Left kidney (tissue), 8 donors: ENCODE results near the gene C1QTNF12. TPM values are rescaled to one million over a fixed set of nuclear protein-coding genes. Genes with fewer than 3 reads are reported as not detected.

Experiments used
- DNase-seq: peaks from one replicate; pipeline ENCODE4 v3.0.0-alpha.2; 2013
- long read RNA-seq, 8 donors: transcript quantifications; one replicate each; lab custom pipeline, GENCODE V29; 2026
- polyA plus RNA-seq: library from polyadenylated mRNA; unstranded; fragments of 120-200 nt; gene quantifications from one replicate; pipeline ENCODE4 v1.2.1, GENCODE V29; 2013; ENCODE audit not compliant: insufficient read length

C1QTNF12 gene, protein sequence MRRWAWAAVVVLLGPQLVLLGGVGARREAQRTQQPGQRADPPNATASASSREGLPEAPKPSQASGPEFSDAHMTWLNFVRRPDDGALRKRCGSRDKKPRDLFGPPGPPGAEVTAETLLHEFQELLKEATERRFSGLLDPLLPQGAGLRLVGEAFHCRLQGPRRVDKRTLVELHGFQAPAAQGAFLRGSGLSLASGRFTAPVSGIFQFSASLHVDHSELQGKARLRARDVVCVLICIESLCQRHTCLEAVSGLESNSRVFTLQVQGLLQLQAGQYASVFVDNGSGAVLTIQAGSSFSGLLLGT
- polyA plus RNA-seq = 8.2 TPM
- long read RNA-seq, donor 1, partial matches to known transcripts = 0 of 4 reads
- long read RNA-seq, donor 1, other reads (novel, unspliced or antisense) = 0 of 4 reads
- long read RNA-seq, donor 2, partial matches to known transcripts = 0 of 5 reads
- long read RNA-seq, donor 2, other reads (novel, unspliced or antisense) = 0 of 5 reads
- long read RNA-seq, donor 3, partial matches to known transcripts = 0 of 4 reads
- long read RNA-seq, donor 3, other reads (novel, unspliced or antisense) = 0 of 4 reads
- long read RNA-seq, donor 4 = 0 reads
- long read RNA-seq, donor 5, transcript C1QTNF12-201 (8 exons, 1,036 nt) = major isoform, 9 of 11 reads
- long read RNA-seq, donor 5, partial matches to known transcripts = 0 of 11 reads
- long read RNA-seq, donor 5, other reads (novel, unspliced or antisense) = 0 of 11 reads
- long read RNA-seq, donor 6, transcript C1QTNF12-201 (8 exons, 1,036 nt) = major isoform, 8 of 9 reads
- long read RNA-seq, donor 6, partial matches to known transcripts = 0 of 9 reads
- long read RNA-seq, donor 6, other reads (novel, unspliced or antisense) = 0 of 9 reads
- long read RNA-seq, donor 7, transcript C1QTNF12-201 (8 exons, 1,036 nt) = major isoform, 7 of 11 reads
- long read RNA-seq, donor 7, partial matches to known transcripts = 0 of 11 reads
- long read RNA-seq, donor 7, other reads (novel, unspliced or antisense) = 0 of 11 reads
- long read RNA-seq, donor 8, partial matches to known transcripts = 0 of 3 reads
- long read RNA-seq, donor 8, other reads (novel, unspliced or antisense) = 0 of 3 reads

DNA sequence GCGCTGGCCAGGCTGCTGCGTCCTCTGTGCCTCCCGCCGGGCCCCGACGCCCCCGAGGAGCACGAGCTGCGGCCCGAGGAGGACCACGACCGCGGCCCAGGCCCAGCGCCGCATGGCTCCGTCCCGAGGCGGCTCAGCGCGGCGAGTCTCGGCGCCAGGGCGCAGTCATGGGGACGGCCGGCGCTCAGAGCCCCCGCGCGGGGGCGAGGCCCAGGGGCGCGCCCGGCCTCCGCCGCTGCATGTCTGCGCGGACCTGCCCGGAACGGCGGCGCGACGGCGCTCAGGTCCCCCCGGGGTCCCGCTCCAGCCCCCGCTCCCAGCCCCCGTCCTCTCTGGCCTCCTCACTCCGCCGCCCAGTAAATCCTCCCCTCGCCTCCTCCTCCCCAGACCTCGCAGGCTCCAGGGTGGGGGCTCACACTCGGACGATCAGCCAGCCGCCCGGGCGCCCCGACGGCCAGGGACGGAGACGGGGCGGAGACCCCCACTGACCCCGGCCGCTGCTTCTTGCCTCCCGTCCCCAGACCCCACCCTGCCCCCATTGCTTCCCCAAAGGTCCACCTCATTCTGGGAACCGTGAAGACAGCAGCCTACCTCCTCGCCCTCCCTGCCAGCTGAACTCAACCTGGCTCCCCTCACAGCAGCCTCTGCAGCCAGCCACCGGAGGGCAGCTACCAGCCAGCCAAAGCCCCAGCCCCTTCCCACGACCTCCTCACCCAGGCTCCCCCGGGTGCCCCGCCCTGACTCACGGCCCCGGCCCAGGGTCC, at the start of gene C1QTNF12:
Gene C1QTNF12, minus strand, starts transcription at position 146 of the 764 bp plus-strand sequence. Its CDS starts 32 bp downstream, at position 114.
- no peak for DNase-seq

DNA sequence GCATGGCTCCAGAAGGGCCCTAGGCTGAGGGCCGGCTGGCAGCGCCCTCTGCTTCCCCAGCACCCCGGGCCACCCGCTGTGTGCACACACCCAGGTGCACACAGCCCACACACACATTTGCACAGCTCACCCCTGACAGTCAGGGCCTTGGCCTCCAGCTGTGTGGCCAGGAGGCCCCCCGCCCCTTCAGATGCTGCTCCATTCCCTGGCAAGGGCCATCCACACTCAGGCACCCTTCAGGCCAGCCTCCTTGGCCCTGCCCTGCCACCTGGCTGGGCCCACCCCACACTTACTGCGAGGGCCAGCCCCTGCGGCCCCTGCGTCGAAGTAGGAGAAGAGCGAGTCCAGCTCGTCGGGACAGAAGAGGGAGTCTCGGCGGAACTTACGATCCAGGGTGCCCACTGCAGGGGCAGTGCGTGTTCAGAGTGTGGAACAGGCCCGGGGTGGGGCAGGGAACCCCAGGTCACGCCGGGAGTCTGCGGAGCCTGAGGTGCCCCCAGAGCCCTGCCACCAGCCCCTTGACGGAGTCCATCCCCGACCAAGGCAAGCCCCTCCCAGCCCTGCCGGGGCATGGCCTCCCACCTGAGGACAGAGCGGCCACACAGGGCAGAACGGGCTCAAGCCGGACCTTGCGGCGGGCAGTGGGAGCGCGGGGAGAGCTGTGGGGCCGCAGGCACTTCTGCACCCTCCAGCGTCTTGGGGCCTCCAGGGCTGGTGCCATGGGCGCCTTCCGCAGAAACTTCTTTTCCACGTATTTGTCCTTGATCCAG, 48.8 kb upstream of the C1QTNF12 start:
- no peak for DNase-seq

DNA sequence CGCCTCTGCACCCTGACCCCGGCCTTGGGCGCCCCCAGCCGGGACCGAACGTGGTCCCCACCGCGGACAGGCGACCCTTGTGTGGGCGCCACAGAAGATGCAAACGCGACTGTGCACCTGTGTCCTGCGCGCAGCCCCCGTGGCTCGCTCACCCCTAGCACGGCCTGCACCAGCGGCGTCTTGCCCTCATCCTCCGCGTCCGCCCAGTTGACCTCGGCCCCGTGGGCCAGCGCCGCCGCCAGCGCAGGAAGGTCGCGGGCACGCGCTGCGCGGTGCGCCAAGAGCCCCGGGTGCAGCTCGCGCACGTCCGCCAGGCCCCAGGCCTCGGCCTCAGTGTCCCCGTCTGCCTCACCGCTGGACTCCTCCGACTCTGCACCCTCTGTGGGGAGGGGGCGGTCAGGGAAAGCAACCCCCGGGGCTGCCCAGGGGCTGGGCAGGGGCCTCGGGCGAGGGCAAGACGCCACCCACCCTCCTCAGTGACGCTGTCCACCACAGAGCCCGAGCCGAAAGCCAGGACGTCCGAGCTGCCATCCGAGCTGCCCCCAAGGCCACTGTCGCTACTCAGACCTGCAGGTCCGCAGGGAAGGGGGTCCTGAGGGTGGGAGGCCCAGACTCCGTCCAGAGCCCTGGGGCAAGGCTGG, 47.8 kb upstream of the C1QTNF12 start:
- no peak for DNase-seq

DNA sequence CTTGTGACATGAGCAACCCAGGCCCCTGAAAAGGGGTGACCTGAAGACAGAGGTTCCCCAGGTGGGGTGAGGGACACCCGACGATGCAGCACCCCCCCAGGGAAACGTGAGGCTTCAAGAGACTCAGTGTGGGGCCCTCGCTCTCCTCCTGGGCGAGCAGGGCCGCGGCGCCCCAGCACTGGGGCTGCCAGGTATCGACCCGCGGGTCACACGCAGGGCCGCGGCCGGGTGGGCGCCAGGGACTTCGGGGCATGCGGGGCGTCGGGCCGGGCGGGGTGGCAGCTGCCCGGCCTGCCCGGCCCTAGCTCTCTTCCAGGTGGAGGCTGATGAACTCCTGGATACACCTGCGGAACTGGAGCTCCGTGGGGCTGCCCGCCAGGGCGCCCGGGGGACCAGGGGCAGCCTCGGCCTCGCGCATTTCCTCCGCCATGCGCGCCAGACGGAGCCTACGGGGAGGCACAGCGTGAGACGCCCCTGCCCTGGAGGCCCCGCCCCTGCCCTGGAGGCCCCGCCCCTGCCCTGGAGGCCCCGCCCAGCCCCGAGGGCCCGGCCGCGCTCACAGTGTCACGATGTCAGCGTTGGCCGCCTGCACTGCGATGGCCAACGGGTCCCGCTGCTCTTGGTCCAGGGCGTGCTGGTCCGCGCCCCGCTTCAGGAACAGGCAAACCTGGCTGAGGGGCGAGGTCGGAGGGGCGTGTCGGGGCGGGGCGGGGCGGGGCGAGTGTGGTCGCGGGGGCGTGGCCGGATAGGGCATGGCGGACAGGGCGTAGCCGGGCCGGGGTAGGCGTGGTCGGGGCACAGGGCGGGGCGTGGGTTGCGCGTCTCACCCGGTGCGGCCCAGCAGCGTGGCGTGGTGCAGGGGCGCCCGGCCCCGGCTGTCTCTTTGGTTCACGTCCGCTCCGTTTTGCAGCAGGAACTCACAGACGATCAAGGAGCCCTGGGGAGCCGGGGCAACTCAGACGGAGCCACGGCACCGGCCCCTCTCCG, 47.0 kb upstream of the C1QTNF12 start:
- DNase-seq = no peak

DNA sequence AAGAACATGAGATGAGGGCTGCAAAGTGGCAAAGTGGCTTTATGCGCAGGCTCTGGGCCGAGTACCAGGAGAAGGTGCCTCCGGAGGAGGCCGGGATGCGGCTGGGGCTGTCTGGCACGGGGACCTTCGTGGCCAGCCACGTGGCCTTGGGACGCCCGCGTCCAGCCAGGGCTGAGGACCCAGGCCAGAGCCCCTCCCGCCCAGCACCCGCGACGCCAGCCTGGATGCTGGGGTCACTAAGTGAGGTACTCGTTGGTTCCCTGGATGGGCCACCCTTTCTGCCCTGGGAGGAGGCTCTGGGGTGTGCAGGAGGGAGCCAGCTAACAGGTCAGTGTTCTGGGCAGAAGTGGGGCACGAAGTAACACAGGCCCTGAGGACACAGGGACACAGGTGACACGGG, 46.3 kb upstream of the C1QTNF12 start:
- DNase-seq = no peak

DNA sequence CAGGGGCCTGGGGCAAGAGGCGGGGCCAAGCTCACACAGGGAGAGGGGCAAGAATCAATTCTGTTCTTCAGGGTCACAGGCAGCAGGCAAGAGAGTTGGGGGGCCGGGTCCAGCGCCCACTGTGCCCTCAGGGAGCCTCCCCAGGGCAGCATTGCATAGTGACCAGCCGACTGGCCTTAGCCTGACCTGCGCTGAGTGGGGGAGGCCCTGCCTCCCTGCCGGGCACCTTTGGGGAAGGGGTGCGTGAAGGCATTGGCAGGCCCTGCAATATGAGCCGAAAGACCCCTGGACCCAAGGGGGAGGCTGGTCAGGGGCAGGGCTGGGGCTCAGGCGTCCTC, 45.9 kb upstream of the C1QTNF12 start:
- DNase-seq = no peak

DNA sequence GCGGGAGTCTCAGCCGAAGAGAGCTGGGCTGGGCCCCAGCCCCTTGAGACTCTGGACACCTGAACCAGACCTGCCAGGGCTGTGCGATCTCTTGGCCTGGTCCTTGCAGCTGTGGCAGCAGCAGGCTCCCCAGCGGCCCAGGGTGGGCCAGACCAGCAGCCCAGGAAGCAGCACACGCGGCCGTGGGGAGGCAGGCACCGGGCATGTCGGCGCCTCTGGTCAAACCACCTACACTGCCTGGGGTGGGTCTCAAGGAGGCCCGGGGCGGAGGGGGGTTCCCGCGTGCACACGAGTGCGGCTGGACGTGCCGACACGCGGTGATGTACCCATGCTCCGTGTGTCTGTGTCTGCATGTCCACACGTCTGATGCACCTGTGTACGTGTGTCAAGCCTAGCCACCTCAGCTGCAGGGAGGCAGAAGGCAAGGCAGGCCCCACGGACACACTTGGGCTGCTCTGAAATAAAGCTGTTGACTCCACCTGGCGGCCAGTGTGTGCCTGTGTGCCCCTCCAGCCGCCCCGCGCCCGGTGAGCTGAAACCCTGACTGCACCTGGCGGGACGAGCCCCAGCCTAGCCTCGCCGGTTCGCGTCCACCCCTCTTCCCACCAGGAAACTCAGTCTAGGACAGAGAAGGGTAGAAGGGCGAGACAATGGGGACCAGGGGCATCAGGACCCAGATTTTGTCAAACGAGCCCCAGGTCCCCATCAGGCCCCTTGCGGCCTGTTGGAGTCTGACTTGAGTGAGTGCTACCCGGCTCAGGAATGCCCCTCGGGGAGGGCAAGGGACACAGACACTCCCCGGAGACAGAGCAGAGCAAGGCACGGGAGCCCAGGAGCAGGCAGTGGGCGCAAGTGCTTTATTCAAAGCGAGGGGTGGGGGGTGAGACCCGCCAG, 45.3 kb upstream of the C1QTNF12 start:
- DNase-seq = peak; percentile 74

DNA sequence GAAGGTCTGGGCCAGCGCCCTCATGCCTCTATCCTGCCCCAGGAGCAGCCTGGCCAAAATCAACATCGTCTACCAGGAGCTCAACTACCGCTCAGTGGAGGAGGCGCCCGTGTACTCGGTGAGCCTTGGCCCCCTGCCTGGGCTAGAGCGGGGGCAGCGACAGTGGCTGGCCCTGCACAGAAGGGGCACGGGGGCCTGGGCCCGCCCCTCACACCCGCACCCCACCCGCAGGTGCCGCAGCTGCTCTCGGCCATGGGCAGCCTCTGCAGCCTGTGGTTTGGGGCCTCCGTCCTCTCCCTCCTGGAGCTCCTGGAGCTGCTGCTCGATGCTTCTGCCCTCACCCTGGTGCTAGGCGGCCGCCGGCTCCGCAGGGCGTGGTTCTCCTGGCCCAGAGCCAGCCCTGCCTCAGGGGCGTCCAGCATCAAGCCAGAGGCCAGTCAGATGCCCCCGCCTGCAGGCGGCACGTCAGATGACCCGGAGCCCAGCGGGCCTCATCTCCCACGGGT, 44.6 kb upstream of the C1QTNF12 start:
- no peak for DNase-seq

DNA sequence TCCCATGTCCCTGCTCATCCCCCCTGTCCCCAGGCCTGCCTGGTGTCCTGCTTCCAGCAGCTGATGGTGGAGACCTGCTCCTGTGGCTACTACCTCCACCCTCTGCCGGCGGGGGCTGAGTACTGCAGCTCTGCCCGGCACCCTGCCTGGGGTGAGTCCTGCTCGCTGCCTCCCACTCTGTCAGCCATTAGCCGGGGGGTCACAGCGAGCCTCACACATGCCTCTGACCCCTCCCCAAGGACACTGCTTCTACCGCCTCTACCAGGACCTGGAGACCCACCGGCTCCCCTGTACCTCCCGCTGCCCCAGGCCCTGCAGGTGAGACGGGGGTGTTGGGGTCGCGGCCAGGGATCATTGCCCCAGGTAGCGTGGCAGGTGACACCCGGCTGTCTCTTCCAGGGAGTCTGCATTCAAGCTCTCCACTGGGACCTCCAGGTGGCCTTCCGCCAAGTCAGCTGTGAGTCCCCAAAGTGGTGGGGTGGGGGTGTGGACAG, 43.8 kb upstream of the C1QTNF12 start:
- no peak for DNase-seq

DNA sequence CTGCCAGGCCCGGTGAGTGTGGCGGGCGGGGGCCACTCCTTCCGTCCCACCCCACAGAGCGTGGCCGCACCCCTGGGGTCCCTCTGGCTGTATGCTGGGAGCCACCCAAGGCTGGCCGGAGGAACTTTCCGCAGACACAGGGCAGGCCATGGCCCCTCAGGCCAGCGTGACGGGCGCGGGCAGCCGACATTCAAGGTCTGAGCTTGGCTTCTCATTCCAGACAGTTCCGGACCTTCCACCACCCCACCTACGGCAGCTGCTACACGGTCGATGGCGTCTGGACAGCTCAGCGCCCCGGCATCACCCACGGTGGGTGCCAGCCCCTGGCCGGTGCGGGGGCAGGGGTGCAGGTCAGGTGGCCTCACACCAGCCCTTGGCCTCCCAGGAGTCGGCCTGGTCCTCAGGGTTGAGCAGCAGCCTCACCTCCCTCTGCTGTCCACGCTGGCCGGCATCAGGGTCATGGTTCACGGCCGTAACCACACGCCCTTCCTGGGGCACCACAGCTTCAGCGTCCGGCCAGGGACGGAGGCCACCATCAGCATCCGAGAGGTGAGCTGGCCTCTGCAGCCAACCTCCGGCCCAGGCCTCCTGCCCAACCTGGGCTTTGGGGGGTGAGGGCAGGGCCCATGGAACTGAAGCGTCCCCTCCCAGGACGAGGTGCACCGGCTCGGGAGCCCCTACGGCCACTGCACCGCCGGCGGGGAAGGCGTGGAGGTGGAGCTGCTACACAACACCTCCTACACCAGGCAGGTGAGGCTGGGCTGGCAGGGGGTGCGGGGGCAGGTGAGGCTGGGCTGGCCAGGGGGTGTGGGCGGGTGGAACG, 41.0 kb upstream of the C1QTNF12 start:
- DNase-seq = no peak

DNA sequence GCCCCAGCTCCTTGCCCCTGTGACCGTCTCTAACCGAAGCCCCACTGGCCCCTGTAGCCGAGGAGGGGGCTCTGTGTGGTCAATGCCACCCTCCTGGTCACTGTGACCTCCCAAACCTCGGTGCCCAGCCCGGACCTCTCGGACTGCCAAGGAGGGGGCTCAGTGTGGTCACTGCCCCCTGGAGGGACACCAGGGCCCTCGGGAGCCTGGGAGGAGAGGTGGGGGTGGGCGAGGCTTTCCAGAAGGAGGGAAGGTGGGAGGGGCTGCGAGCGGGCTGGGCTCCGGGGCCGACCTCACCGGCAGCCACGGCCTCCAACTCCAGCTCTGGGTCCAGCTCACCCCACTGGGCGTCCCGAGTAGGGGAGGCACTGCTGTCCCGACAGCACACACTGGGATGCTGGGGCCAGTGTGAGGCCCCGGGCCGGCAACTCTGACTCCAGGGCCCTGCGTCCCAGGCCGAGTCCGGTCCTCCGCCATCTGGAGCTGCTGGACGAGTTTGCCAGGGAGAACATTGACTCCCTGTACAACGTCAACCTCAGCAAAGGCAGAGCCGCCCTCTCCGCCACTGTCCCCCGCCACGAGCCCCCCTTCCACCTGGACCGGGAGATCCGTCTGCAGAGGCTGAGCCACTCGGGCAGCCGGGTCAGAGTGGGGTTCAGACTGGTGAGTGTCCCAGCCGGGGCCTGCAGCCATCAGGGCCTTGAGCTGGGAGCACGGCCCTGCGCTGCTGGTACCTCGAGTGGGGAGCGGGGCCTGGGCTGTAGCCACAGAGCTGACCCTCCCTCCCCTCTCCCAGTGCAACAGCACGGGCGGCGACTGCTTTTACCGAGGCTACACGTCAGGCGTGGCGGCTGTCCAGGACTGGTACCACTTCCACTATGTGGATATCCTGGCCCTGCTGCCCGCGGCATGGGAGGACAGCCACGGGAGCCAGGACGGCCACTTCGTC, 40.1 kb upstream of the C1QTNF12 start:
- no peak for DNase-seq

DNA sequence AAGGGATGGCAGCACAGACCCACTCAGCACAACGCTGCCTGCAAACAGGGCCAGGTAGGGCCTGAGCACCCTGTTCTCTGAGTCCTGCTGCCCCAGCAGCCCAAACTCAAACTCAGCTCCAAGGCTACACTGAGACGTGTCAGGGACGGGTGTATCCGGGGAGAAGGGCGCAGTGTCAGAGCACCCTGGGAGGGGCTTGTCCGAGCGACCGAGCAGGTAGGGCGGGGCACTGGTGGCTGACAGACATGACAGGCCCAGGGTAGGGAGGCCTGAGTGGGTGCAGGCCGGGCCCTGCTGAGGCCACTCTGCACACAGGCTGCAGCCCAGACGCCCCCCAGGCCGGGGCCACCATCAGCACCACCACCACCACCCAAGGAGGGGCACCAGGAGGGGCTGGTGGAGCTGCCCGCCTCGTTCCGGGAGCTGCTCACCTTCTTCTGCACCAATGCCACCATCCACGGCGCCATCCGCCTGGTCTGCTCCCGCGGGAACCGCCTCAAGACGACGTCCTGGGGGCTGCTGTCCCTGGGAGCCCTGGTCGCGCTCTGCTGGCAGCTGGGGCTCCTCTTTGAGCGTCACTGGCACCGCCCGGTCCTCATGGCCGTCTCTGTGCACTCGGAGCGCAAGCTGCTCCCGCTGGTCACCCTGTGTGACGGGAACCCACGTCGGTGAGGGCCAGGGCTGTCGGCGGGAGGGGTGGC, 39.2 kb upstream of the C1QTNF12 start:
- DNase-seq = no peak

DNA sequence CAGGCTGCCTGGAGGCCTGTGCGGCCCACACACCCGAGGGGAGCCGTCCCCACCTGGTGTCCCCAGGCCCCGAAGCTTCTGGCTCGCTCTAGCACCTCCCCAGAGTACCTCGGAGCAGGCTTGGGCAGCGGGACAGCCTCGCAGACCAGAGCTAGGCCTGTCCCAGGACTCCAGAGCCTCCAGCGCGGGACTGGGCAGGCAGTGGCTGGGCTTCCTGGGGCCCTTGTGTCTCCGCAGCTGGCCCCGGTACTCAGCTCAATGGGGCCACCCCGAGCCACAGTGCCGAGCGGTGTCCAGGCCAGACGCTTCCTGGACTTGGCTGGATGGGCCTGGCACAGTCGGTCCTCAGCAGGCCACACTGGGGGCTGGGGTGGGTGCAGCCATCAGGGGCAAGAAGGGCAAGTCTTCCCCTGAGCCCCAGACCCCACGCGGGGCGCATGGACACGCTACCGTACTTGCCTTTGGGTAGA, 38.6 kb upstream of the C1QTNF12 start:
- DNase-seq = no peak

DNA sequence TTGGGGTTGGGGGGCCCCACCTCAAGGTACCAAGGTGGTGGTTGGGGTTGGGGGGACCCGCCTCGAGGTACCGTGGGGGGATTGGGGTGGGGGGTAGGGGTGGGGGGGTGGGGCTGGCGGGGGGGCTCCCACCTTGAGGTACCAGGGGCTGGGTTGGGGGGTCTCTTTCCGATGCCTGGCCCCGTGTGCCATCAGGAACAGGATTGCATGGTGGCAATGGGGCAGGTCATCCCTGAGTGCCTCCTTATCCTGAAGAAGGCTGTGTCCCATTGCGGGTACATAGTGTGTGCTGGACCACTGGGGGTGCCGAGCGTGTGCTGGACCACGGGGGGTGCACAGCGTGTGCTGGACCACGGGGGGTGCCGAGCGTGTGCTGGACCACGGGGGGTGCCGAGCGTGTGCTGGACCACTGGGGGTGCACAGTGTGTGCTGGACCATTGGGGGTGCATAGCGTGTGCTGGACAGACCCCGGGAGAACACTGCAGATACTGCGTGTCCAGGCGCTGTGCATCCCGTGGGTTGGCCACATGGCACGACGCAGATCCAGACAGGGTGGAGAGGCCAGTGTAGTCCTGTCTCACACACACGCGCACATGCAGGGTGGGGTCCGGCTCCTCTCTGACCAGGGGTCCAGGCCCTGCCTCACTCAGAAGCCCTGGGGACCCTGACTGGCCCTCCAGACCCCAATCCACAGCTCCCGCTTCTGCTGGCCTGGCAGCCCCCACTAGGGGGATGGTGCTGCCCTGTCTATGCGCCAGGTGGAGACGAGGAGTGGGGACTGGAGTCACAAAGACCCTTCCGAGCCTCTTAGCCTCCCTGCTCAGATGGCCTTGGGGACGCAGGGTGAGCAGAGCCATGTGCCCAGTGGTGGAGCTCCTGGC, 37.9 kb upstream of the C1QTNF12 start:
- no peak for DNase-seq
